Keratinocyte (primary cell): ENCODE results near the gene ECM2. TPM values are rescaled to one million over a fixed set of nuclear protein-coding genes. Genes with fewer than 3 reads are reported as not detected.

Source experiments
- DNase-seq: peaks from one replicate; pipeline ENCODE4 v3.0.0-alpha.2; 2011; ENCODE audit warnings: low read depth, missing footprints, low spot score
- FAIRE-seq: peaks from 2 replicates; lab custom pipeline; 2011; peaks lifted over from hg19 to GRCh38; lab: Jason Lieb, UNC
- H2AFZ ChIP-seq: 2 replicates; pipeline ENCODE4 v1.6.0; 2012; ENCODE audit warnings: low read length, control low read depth, inconsistent platforms; ENCODE audit not compliant: control insufficient read depth
- H3K27ac ChIP-seq: 2 replicates; pipeline ENCODE4 v1.5.1; 2011; ENCODE audit warnings: low read length; ENCODE audit not compliant: control insufficient read depth, insufficient read depth
- H3K27me3 ChIP-seq: 3 replicates; pipeline ENCODE4 v1.6.0; 2011; ENCODE audit warnings: low read length; ENCODE audit not compliant: control insufficient read depth, insufficient read depth; ENCODE audit errors: extremely low read depth
- H3K36me3 ChIP-seq, 2 experiments: 2 replicates in 1 of 2; 3 replicates in 1 of 2; pipeline ENCODE4 v1.5.1; 2011; ENCODE audit warnings: low read length in 2 of 2, mild to moderate bottlenecking in 1 of 2; ENCODE audit not compliant: control insufficient read depth in 2 of 2, insufficient read depth in 2 of 2; ENCODE audit errors: extremely low read depth in 1 of 2
- H3K4me1 ChIP-seq: 3 replicates; pipeline ENCODE4 v1.5.1; 2011; ENCODE audit warnings: low read length; ENCODE audit not compliant: control insufficient read depth, insufficient read depth; ENCODE audit errors: extremely low read depth
- H3K4me2 ChIP-seq: 3 replicates; pipeline ENCODE4 v1.6.0; 2011; ENCODE audit warnings: low read depth, low read length; ENCODE audit not compliant: control insufficient read depth, insufficient read depth; ENCODE audit errors: extremely low read depth
- H3K4me3 ChIP-seq, 3 experiments: fragments of 200-600 bp in 1 of 3; sonication (generic) in 1 of 3; 2 replicates in 2 of 3; 3 replicates in 1 of 3; pipeline ENCODE4 v1.5.1; 2011 to 2016; ENCODE audit warnings: low read length in 3 of 3, mild to moderate bottlenecking in 3 of 3, control low read depth in 2 of 3, inconsistent platforms in 1 of 3, low read depth in 1 of 3, mixed read lengths in 1 of 3, mixed run types in 1 of 3, moderate library complexity in 1 of 3; ENCODE audit not compliant: control insufficient read depth in 2 of 3, insufficient read depth in 2 of 3; ENCODE audit errors: extremely low read depth in 1 of 3
- H3K79me2 ChIP-seq: 2 replicates; pipeline ENCODE4 v1.6.0; 2012; ENCODE audit warnings: low read length; ENCODE audit not compliant: control insufficient read depth, insufficient read depth
- H3K9ac ChIP-seq: 3 replicates; pipeline ENCODE4 v1.6.0; 2011; ENCODE audit warnings: low read length; ENCODE audit not compliant: control insufficient read depth, insufficient read depth; ENCODE audit errors: extremely low read depth
- H3K9me1 ChIP-seq: 3 replicates; pipeline ENCODE4 v1.6.0; 2011; ENCODE audit warnings: low read length; ENCODE audit not compliant: control insufficient read depth, insufficient read depth; ENCODE audit errors: extremely low read depth
- H3K9me3 ChIP-seq: 2 replicates; pipeline ENCODE4 v1.5.1; 2012; ENCODE audit warnings: low read depth, low read length; ENCODE audit not compliant: control insufficient read depth
- H4K20me1 ChIP-seq: 3 replicates; pipeline ENCODE4 v1.6.0; 2011; ENCODE audit warnings: low read length; ENCODE audit not compliant: control insufficient read depth, insufficient read depth; ENCODE audit errors: extremely low read depth
- EZH2 ChIP-seq: IDR thresholded peaks from one replicate; pipeline ENCODE4 v1.6.1; 2012; ENCODE audit warnings: inconsistent platforms, mild to moderate bottlenecking, low read length, moderate library complexity
- dilution Hi-C: fragments of 300-500 bp; cut with MboI; formaldehyde crosslinking; loops from one replicate; pipeline ENCODE4 v1.7.0; 2020; ENCODE audit warnings: low sequenced_read_pairs; ENCODE audit not compliant: extremely low pct_ligation_motif_present
- polyA plus RNA-seq, 5 experiments: library from polyadenylated mRNA; depleted of rRNA in 3 of 5; stranded (reverse) in 3 of 5; stranded (forward) in 1 of 5; unstranded in 1 of 5; fragments of >200 nt; gene quantifications; 1 replicate in 1 of 5; 2 replicates in 3 of 5; 3 replicates in 1 of 5; pipeline versions ENCODE4 v1.2.1 to v1.2.3, GENCODE V29; 2011 to 2012; ENCODE audit warnings: missing spikeins in 2 of 5, low read depth in 1 of 5, low replicate concordance in 1 of 5
- TF ChIP-seq, protein P1 (sequence below), 3 experiments: IDR thresholded peaks in 1 of 3; conservative IDR thresholded peaks in 1 of 3; optimal IDR thresholded peaks in 1 of 3; 2 replicates in 2 of 3; 3 replicates in 1 of 3; pipeline versions ENCODE3 to v1.5.1; 2011; ENCODE audit warnings: low read length in 3 of 3, mild to moderate bottlenecking in 3 of 3, moderate library complexity in 2 of 3, control low read depth in 1 of 3, inconsistent platforms in 1 of 3; ENCODE audit not compliant: insufficient read depth in 2 of 3; ENCODE audit errors: extremely low read depth in 1 of 3

Gene ECM2
- polyA plus RNA-seq, 1 donor (not counting 4 experiments of a cell fraction or from before 2014, with no cell fraction given) = 0.75 TPM

DNA sequence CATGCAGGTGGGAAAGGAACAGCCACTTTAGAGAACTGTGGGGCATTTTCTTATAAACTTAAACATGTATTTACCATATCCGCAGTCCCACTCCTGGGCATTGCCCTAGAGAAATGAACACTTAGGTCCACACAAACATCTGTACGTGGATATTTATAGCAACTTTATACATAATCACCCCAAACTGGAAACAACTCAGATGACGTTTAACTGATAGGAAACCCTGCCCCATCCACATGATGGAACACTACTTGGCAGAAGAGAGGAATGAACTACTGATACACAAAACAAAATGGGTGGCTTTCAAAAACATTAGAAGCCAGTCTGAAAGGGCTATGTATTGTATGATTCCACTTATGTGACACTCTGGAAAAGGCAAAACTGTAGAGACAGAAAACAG lies 22.4 kb downstream of the ECM2 start:
- Histone ChIP-seq H2AFZ (no peak overlapping the region), H3K27ac (no peak overlapping the region), H3K4me2 (no peak overlapping the region), H3K4me3 (no peak overlapping the region), H4K20me1 (no peaks in the 10 kb centered on the region), H3K27me3 (no peaks in the 10 kb centered on the region), H3K79me2 (no peaks in the 10 kb centered on the region), H3K9me3 (no peaks in the 10 kb centered on the region), H3K36me3 (no peaks in the 10 kb centered on the region), H3K9me1 (no peaks in the 10 kb centered on the region), H3K4me1 (peaks cover 8% of the 10 kb centered on the region), H3K9ac (no peak overlapping the region)
- no peak for DNase-seq
- dilution Hi-C loops = no loop called here
- FAIRE-seq = no peak
- TF ChIP-seq EZH2 = no peak
- TF ChIP-seq, protein P1, sequence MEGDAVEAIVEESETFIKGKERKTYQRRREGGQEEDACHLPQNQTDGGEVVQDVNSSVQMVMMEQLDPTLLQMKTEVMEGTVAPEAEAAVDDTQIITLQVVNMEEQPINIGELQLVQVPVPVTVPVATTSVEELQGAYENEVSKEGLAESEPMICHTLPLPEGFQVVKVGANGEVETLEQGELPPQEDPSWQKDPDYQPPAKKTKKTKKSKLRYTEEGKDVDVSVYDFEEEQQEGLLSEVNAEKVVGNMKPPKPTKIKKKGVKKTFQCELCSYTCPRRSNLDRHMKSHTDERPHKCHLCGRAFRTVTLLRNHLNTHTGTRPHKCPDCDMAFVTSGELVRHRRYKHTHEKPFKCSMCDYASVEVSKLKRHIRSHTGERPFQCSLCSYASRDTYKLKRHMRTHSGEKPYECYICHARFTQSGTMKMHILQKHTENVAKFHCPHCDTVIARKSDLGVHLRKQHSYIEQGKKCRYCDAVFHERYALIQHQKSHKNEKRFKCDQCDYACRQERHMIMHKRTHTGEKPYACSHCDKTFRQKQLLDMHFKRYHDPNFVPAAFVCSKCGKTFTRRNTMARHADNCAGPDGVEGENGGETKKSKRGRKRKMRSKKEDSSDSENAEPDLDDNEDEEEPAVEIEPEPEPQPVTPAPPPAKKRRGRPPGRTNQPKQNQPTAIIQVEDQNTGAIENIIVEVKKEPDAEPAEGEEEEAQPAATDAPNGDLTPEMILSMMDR (optimal IDR thresholded peaks at IDR 0.05 in 1 of 3, IDR thresholded peaks at IDR 0.05 in 1 of 3, conservative IDR thresholded peaks at IDR 0.05 in 1 of 3; ENCODE audit: extremely low read depth in 1 of 3, insufficient read depth in 2 of 3, low read length in 3 of 3) = no peak

DNA sequence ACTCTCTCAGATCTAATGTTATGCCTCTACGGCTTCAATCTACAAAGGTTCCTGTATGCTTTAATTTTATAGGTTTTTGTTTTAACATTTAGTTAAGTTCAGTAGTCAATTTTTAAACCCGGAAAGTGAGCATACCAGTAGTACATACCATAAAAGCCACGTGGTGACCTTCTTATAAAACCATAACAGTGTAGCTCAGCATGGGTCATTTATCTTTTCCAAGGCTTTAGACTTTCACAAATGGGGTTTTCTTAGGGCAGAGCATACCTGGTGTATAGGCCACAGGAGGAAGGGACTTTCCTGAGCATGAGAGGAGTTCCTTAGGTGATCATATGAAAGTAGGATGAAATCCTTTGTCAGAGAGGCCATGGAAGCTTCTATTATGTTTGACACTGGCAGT lies 23.2 kb downstream of the ECM2 start:
- H3K9ac ChIP-seq = no peak overlapping the region
- H4K20me1 ChIP-seq = no peaks in the 10 kb centered on the region
- dilution Hi-C loops = no loop called here
- DNase-seq = no peak
- H3K9me1 ChIP-seq = no peaks in the 10 kb centered on the region
- peaks cover 9% of the 10 kb centered on the region for H3K4me1 ChIP-seq
- no peaks in the 10 kb centered on the region for H3K36me3 ChIP-seq
- no peaks in the 10 kb centered on the region for H3K79me2 ChIP-seq
- H3K4me2 ChIP-seq = no peak overlapping the region
- H3K9me3 ChIP-seq = no peaks in the 10 kb centered on the region
- H3K4me3 ChIP-seq = no peak overlapping the region
- no peaks in the 10 kb centered on the region for H3K27me3 ChIP-seq
- no peak for FAIRE-seq
- H3K27ac ChIP-seq = no peak overlapping the region
- no peak overlapping the region for H2AFZ ChIP-seq
- TF ChIP-seq, protein P1 (optimal IDR thresholded peaks at IDR 0.05 in 1 of 3, IDR thresholded peaks at IDR 0.05 in 1 of 3, conservative IDR thresholded peaks at IDR 0.05 in 1 of 3; ENCODE audit: extremely low read depth in 1 of 3, insufficient read depth in 2 of 3, low read length in 3 of 3) = no peak
- no peak for TF ChIP-seq EZH2
